Measurements from ENCODE around the gene MCRIP2. TPM values are rescaled to one million over a fixed set of nuclear protein-coding genes. Genes with fewer than 3 reads are reported as not detected.

MCRIP2 gene
- total RNA-seq, 6 experiments from 2014 or later, result 18.8 to 30.8 (median 24.2) TPM

- Mint-ChIP-seq H3K4me1 (ENCODE audit: low read depth) (no peaks in the 10 kb centered on the region), H3K4me3 (no peak overlapping the region), H3K9me3 (no peaks in the 10 kb centered on the region), H3K27me3 (ENCODE audit: insufficient read depth) (no peaks in the 10 kb centered on the region), H3K36me3 (ENCODE audit: low read depth) (no peaks in the 10 kb centered on the region), H3K27ac (no peak overlapping the region)
- TF ChIP-seq, protein P1, sequence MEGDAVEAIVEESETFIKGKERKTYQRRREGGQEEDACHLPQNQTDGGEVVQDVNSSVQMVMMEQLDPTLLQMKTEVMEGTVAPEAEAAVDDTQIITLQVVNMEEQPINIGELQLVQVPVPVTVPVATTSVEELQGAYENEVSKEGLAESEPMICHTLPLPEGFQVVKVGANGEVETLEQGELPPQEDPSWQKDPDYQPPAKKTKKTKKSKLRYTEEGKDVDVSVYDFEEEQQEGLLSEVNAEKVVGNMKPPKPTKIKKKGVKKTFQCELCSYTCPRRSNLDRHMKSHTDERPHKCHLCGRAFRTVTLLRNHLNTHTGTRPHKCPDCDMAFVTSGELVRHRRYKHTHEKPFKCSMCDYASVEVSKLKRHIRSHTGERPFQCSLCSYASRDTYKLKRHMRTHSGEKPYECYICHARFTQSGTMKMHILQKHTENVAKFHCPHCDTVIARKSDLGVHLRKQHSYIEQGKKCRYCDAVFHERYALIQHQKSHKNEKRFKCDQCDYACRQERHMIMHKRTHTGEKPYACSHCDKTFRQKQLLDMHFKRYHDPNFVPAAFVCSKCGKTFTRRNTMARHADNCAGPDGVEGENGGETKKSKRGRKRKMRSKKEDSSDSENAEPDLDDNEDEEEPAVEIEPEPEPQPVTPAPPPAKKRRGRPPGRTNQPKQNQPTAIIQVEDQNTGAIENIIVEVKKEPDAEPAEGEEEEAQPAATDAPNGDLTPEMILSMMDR (IDR thresholded peaks at IDR 0.05), result peak; percentile 43
- DNase-seq, result no peak
Measured at GRCh38 chr16:658679-659571, 17.3 kb downstream of the MCRIP2 start.

GRCh38 chr16:659618-660017, 18.0 kb downstream of the MCRIP2 start:
- no peaks in the 10 kb centered on the region for H3K9me3 Mint-ChIP-seq
- H3K27me3 Mint-ChIP-seq (ENCODE audit: insufficient read depth), result no peaks in the 10 kb centered on the region

GRCh38 chr16:660132-660458, 18.5 kb downstream of the MCRIP2 start:
- TF ChIP-seq, protein P1 (IDR thresholded peaks at IDR 0.05), result no peak
- no peaks in the 10 kb centered on the region for H3K27me3 Mint-ChIP-seq (ENCODE audit: insufficient read depth)
- H3K27ac Mint-ChIP-seq, result no peak overlapping the region
- no peak for DNase-seq
- no peaks in the 10 kb centered on the region for H3K36me3 Mint-ChIP-seq (ENCODE audit: low read depth)
- H3K4me3 Mint-ChIP-seq, result no peak overlapping the region
- H3K9me3 Mint-ChIP-seq, result no peaks in the 10 kb centered on the region
- no peaks in the 10 kb centered on the region for H3K4me1 Mint-ChIP-seq (ENCODE audit: low read depth)

More at GRCh38 chr16:659618-660017, 18.0 kb downstream of the MCRIP2 start:
- no peak overlapping the region for H3K4me3 Mint-ChIP-seq
- H3K36me3 Mint-ChIP-seq (ENCODE audit: low read depth), result no peaks in the 10 kb centered on the region
- TF ChIP-seq, protein P1 (IDR thresholded peaks at IDR 0.05), result no peak
- no peaks in the 10 kb centered on the region for H3K4me1 Mint-ChIP-seq (ENCODE audit: low read depth)
- no peak for DNase-seq
- no peak overlapping the region for H3K27ac Mint-ChIP-seq

- Mint-ChIP-seq H3K4me3 (peak overlapping the region; percentile 13; the same call in 1 of the 2 replicates), H3K27ac (no peak overlapping the region; the same call in 1 of the 2 replicates)
- DNase-seq, result peak; percentile 76
Measured at GRCh38 chr16:660459-661183, 19.0 kb downstream of the MCRIP2 start.

DNA sequence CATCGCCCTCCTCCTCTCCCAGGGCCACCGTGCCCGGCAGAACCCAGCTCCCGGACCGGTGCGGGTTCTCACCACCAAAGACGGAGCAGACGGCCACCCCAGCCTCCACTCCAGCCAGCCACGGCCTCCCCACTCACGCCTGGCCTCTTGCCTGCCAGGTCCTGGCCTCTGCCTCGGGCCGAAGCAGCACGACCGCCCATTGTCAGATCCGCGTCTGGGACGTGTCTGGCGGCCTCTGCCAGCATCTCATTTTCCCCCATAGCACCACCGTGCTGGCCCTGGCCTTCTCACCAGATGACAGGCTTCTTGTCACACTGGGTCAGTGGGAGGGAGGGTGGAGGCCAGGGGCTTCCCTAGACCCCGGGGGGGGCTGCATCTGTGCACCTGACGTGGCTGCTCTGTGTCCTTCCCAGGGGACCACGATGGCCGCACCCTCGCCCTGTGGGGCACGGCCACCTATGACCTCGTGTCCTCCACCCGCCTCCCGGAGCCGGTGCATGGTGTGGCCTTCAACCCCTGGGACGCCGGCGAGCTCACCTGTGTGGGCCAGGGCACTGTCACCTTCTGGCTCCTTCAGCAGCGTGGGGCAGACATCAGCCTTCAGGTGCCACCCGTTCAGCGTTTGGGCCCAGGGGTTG, 19.7 kb downstream of the MCRIP2 start:
- H3K27ac Mint-ChIP-seq, result no peak overlapping the region
- peak overlapping the region; percentile 13; the same call in 1 of the 2 replicates for H3K4me3 Mint-ChIP-seq
- no peaks in the 10 kb centered on the region for H3K36me3 Mint-ChIP-seq (ENCODE audit: low read depth)
- DNase-seq, result no peak
- H3K27me3 Mint-ChIP-seq (ENCODE audit: insufficient read depth), result no peaks in the 10 kb centered on the region; the same call in 1 of the 2 replicates
- no peaks in the 10 kb centered on the region for H3K4me1 Mint-ChIP-seq (ENCODE audit: low read depth)
- no peaks in the 10 kb centered on the region for H3K9me3 Mint-ChIP-seq
- TF ChIP-seq, protein P1 (IDR thresholded peaks at IDR 0.05), result peak; percentile 3; the same call in 1 of the 2 replicates

More at GRCh38 chr16:660459-661183, 19.0 kb downstream of the MCRIP2 start:
- Mint-ChIP-seq H3K9me3 (no peaks in the 10 kb centered on the region), H3K27me3 (ENCODE audit: insufficient read depth) (no peaks in the 10 kb centered on the region), H3K36me3 (ENCODE audit: low read depth) (no peaks in the 10 kb centered on the region), H3K4me1 (ENCODE audit: low read depth) (no peaks in the 10 kb centered on the region)
- TF ChIP-seq, protein P1 (IDR thresholded peaks at IDR 0.05), result peak; percentile 73

All from HFFc6 (cell line).